HG02870 (cell line): ENCODE measurements around the gene WDR17.

ENCODE experiments used
- ATAC-seq: cut with Tn5 transposase; IDR thresholded peaks from one replicate; pipeline ENCODE4 v1.9.1; 2021; ENCODE audit warnings: mild to moderate bottlenecking, moderate library complexity; ENCODE audit not compliant: unreplicated experiment

WDR17 gene

DNA sequence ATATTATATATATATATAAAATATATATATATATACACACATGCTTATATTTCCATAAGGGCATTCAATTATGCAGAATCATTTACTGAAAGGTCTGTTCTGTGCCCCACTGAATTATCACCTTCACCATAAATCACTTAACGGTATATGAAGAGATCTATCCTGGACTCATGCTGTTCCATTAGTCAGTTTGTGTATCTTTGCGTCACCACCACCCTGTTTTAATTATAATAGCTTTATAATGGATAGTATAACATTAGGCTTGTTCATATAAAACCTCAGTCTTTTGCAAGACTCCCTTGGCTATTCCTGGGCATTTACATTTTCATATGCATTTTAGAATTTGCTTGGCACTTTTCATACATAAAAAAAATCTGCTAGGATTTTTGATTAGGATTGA, 19.1 kb downstream of the WDR17 start:
- no peak for ATAC-seq

DNA sequence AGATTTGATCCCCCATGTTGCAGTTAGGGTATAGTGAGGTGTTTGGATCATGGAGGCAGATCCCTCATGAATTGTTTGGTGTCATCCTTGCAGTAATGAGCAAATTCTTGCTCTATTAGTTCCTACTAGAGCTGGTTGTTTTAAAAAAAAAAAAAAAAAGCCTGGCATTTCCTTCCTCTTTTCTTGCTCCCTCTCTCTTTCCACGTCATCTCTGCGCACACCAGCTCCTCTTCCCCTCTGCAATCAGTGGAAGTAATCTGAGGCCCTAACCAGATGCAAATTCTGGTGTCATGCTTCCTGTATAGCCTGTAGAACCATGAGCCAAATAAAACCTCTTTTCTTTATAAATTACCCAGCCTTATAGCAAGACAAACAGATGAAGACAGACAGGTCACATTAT, 24.5 kb downstream of the WDR17 start:
- no peak for ATAC-seq

DNA sequence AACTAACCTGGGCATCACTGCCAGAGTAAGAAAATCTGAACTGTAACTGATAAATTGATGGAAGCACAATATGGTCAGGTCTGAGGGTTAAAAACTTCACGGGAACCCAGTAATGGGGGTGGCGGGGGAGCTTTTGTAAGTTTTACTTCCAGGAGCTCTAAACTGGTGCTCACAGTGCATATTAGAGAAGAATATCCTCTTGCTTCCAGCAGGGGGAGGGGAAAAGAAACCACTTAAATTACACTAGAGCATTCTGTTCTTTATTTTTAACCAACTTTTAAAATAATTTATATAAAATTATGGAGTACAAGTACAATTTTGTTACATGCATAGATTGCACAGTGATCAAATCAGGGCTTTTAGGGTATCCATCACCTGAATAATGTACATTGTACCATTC, 33.7 kb downstream of the WDR17 start:
- ATAC-seq: no peak

DNA sequence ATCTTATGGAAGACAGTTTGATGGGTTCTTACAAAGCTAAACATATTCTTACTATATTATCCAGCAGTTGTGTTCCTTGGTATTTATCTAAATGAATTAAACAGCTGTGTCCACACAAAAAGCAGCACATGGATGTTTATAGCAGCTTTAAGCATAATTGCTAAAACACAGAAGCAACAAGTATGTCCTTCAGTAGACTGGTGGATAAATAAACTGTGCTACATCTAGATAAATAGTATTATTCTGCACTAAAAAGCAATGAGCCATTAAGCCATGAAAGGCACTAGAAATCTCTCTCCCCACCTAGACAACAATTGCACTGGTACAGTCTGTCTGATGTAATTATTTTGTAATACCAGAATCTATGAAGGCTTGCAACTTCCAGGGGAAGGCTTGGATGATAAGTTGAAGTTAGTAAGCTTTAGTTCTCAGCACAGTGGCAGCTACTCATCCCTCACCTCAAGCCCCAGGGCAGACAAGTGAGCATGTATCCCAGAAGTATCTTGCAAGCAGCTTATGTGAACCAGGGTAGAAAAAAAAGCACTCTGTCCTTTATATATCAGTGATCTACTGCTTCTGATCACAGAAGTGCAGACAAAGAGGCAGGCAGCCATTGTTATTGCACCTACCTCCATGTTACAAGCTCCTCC, 36.9 kb downstream of the WDR17 start:
- no peak for ATAC-seq

DNA sequence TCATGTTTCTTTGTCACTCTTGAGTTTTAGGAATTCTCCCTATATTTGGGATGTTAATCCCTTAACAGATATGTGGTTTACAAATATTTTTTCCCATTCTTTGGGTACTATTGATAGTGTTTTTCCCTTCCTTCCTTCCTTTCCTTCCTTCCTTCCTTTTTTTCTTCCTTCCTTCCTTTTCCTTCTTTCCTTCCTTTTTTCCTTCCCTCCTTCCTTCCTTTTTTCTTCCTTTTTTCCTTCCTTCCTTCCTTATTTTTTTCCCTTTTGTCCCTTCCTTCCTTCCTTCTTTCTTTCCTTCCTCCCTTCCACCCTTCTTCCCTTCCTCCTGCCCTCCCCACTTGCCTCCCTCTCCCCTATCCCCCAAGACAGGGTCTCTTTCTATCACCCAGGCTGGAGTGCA, 42.1 kb downstream of the WDR17 start:
- no peak for ATAC-seq

DNA sequence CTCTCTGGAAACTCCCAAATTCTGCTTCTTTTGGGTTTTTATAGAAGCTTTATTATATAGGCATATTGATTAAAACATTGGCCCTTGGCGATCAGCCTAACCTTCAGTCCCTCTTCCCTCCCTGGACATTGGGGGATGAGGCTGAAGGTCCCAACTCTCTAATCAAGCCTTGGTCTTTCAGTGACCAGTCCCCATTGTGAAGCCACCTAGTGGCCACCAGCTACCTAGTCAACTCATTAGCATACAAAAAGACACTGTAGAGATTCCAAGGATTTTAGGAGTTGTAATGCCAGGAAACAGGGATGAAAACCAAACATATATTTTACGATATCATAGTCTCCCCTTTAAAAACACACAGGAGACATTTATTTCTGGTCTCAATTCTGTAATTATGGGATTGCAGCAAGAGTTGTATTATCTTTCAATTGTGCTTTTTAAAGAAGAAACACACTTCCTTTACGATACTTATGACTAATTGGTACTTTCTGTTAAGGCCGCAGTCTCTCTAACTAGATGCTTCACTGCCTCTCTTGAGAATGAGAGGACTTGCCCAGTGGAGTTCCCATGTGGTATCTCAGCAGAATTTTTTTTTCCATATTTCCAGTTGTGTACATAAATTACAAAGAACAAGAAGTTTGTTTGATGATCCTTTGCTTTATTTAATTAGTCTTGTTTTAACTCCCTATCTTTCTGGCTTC, 58.2 kb downstream of the WDR17 start:
- peak; percentile 100 for ATAC-seq

DNA sequence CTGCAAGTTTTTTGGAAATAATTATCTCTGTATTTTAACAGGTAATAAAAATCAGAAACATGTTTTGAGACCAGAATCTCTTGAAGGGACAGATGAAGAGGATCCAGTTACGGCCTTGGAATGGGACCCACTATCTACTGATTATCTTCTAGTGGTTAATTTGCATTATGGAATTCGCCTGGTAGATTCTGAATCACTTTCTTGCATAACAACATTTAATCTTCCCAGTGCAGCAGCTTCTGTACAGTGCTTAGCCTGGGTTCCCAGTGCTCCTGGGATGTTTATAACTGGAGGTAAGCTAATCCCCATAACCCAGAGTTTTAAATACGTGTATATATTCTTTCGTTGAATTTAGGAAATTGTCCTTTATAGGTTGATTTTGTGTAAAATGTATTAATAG, 59.4 kb downstream of the WDR17 start:
- ATAC-seq: no peak

DNA sequence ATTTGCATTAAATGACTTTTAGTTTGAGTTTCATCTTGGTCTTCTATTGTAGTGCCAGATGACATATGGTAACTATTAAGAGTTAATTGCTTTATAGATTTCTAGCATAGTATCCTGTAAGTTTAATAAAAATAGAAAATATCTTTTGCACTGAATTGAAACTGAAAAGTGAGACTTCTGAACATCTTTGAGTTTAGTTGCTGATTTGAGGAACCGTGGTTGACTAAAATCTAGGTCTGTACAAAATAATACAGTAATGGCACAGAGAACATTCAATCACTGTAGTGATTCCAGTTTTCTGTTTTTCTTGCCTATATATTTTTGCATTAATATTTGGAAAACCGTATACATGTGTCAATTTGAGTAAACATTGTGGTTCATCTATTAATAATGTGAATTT, 69.0 kb downstream of the WDR17 start:
- ATAC-seq: no peak

DNA sequence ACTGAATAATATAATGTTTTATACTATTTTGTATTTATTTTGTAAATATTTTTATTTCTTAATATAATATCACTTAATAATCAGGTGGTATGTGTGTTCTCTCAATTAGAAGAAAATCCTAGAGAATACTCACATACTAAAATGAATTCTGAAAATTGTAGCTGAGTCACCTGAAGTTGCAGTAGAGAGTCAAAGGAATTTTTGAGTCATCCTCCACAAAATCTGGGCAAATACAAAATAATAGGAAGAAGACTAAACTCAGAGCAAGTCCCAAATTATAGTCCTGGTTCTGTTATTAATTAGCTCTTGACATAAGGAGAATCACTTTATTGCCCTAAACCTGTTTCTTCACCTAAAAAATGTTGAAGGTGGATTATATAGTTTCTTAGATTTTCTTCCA, 72.0 kb downstream of the WDR17 start:
- no peak for ATAC-seq

DNA sequence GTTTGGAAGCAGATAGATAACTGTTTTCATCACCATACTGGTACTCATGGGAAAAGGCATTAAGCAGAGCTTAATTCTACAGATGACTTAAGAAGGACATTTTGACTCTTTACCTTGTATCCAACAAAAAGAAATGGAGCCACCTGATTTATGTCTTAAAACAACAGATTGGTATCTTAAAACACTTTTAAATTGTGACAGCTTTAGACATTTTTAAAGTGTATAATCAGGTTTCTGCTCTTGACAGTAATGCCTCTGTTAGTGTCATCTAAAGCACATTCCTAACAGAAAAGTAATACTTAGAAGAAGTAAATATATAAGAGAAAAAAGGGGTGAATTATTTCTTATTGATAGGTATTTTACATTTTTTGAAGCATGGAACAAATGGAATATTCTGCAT, 73.9 kb downstream of the WDR17 start:
- no peak for ATAC-seq

DNA sequence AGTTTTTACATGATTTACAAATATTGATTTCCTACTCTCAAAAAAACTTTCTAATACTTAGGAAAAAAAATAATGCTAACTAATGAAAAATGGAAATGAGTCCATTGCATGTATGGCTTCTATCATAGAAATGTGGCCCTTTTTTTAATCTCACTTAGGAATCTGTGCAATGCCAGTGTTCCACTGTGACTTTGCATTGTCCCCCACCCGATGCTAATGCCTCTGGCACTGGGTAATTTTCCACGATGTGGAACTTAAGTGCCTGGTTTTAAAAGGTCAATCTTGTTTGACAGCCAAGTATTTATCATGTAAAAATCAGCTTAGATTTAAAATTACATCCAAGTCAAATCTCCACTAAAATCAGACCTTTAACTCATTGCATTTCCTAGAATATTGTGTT, 76.6 kb downstream of the WDR17 start:
- no peak for ATAC-seq

DNA sequence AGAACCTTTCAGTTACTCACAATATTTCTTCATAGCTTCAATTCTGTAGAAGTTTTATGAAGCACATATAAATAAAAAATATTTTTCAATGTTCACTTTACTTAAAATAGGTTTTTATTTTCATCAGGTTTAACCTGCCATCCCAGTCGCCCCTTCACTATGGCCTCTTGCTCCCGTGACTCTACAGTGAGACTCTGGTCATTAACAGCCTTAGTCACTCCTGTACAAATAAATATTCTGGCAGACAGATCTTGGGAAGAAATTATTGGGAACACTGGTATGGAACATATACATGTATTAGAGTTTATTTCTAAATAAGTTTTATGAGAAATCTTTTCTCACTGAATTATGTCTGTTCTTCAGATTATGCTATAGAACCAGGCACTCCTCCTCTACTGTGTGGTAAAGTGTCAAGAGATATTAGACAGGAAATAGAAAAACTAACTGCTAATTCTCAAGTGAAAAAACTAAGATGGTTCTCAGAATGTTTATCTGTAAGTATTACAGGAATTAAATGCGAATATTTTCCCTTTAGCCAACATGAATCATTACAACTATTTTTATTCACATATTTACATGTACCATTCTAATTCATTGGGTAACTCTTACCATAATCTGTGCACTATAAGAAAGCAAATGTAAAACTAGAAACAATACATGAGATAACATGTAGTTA, 84.2 kb downstream of the WDR17 start:
- no peak for ATAC-seq

DNA sequence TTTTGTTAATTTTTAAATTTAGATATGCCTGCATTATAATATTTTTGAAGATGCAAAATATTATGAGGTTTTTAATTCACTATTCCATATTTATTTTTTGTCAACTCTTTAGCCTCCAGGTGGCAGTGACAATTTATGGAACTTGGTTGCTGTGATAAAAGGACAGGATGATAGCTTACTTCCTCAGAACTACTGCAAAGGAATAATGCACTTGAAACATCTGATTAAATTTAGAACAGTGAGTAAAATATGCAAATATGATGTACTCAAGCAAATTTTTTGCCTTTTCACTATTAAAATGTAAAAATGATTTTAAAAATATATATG, 84.7 kb downstream of the WDR17 start:
- ATAC-seq: no peak

DNA sequence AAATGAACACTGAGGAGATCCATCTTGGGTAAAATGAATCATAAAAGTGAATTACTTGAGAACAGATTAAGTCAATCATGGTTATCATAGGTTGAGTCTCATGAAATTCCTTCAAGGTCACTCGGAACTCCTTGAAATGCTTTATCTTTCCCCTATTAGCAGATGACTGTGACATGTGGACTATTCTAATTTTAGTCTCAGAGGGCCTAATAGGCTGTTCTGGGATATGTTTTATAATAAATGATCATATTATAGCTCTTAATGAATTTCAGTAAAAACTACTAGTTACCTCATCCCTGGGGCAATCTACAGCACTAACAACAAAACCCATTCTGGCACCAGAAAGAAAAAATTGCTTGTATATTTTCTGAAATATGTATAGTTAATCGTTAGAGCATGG, 85.1 kb downstream of the WDR17 start:
- no peak for ATAC-seq

DNA sequence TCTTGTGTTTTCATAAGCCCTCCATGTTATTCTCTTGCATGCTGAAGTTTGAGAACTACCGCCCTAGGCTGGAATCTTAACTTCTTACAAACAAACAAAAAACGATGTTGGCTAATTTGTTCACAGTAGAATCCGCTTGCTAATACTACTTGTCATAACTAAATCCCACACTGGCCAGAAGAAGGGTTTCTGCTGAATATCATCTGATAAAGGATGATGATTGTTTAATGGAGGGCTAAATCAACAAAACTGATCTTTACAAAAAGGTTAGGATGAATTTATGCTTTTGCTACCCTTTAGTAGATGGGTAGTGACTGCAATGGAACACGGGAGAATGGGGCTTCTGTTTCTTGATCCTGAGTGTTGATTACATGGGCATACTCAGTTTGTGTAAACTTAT, 87.5 kb downstream of the WDR17 start:
- ATAC-seq: no peak

DNA sequence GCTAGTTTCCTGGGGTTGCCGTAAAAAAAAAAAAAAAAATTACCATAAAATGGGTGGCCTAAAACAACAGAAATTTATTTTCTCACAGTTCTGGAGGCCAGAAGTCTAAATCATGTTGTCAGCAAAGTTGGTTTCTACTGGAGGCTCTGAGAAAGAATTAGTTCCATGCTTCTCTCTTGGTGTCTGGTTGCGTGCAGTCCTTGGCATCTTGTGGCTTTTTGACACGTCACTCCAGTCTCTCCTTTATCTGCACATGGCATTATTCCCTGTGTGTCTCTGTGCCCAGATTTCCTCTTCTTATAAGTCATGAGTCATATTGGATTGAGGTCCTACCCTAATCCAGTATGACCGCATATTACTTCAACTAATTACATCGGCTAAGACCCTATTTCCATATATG, 91.0 kb downstream of the WDR17 start:
- ATAC-seq: no peak

DNA sequence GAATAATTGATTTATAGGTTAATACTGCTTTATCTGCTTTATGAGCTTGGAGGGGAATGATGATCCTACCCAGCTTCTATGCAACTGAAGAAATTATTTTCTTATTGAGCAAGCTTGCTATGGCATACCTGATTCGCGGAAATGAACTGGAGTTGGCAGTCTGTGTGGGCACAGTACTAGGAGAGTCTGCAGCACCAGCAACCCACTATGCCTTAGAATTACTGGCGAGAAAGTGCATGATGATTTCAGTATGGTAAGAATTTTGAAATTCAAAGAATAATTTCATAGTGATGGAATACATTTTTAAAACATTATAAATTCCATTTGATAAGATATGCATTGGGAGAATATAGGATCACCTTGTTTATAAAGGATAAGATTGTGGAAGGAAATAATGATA, 97.4 kb downstream of the WDR17 start:
- ATAC-seq: no peak

DNA sequence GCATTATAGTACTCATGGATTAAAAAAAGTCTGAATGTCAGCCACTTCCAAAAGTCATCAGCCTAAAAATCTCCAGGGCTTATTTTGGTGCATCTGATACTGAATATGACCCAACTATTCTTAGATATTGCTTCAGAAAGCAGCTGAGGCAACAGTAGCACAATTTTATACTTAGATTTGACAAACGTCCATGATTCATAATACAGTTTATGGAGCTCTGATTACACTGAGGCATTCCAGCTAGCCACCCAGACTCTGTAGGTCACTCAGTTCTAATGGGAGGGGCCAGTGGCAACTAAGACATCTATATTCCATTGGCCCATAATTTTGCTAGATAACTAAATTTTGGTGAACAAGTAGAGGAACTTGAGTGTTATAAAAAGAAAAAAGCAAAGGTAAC, 119.4 kb downstream of the WDR17 start:
- ATAC-seq: no peak

DNA sequence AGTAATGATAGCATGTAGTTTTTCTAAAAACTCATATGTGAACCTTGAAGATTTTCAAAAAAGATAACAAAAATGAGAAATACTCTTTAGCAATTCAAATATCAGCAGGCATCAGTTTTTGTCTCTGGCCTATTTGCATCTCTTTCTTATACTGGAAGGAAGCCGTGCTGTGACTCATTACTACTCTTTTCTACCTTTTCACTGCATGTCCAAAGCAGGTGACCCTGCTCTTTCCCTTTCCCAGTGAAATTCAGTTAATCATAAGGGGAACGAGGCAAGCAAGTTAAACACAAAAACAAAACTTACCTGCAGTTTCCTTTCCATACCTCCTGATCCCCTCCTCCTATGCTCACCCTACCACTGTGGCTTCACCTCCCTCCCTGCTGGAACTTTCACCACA, 120.4 kb downstream of the WDR17 start:
- peak; percentile 52 for ATAC-seq

DNA sequence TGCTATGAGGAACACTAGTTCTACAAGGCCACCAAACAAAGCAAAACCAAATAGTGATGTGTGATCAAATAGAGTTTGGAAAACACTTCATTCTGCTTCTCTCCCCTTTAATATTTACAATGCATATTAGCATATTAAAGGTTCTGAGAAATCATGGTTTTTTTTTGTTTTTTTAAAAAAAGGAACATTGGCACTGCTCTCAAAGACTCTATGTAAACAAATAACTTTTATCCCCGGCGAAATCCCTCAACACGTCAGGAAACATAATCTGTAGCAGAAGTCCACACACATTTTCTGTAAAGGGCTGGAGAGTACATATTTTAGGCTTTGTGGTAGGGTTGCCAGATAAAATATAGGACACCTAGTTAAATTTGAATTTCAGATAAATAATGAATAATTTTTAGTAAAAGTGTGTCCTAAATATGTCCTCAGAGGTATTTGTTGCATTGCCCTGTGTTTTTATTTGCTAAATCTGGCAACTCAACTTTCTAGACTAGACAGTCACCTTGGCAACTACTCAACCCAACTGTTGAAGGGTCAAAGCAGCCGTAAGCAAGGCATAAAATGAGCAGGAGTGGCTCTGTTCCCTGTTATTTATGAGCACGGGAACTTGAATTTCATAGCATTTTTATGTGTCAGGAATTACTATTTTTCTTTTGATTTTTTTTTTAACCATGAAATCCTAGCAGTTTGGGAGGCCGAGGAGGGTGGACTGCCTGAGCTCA, 121.2 kb downstream of the WDR17 start:
- no peak for ATAC-seq

DNA sequence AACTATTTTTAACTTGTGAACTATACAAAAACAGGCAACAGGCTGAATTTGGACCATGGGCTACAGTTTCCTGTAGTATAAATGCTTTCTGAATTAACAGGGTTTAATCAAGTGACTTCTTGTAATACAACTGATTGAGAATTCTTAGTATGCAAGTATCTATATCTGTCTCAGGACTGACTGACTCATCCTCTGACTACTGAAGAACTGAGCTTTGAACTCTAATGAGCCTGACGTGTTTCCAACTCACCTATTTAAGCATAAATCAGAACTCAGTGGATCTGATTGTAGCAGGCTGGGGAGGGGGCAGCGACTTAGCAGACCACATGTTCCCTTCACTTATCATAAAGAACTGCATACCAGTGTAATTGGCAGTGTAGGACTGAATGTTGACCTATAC, 122.0 kb downstream of the WDR17 start:
- no peak for ATAC-seq

DNA sequence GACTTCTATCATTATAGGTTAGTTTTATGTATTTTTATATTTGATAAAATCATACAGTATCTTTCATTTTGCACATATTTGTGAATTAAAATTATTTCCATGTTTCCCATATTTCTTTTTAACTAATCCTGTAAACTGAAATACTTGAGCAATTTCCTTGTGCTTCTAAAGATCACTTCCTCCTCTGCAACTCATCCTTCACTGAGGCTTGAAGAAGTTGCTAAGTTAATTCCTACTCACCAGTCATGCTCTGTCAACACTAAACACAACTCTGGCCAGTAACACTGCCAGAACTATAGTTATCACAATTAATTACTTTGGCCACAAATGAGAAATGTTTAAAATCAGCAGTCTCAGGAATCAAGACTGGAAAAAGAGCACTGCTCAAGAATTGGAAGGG, 123.0 kb downstream of the WDR17 start:
- ATAC-seq: no peak
